Naive thymus-derived CD4-positive, alpha-beta T cell (primary cell): Measurements from ENCODE around the gene SEZ6. TPM values are rescaled to one million over a fixed set of nuclear protein-coding genes. Genes with fewer than 3 reads are reported as not detected.
A peak's percentile ranks its signal among the peaks of the same experiment; 100 is the strongest.

Source experiments
- ATAC-seq: fragments of 150-1000 bp; cut with Tn5 transposase; 2 replicates; pipeline ENCODE4 v1.10.0; 2021; ENCODE audit warnings: mild to moderate bottlenecking, moderate library complexity
- CTCF ChIA-PET: fragments of 350-600 bp; sonication (Branson Sonifier 250); formaldehyde crosslinking; loops from one replicate; lab custom pipeline; 2021; ENCODE audit warnings: antibody characterized with exemption; lab: Charles Lee
- POLR2A ChIA-PET: fragments of 350-600 bp; sonication (Branson Sonifier 250); formaldehyde crosslinking; loops from one replicate; lab custom pipeline; 2021; ENCODE audit warnings: antibody characterized with exemption, inconsistent platforms; lab: Charles Lee
- DNase-seq, 9 donors: peaks; one replicate each; pipeline versions ENCODE4 v3.0.0 to v3.0.0-alpha.2; 2020 to 2022; ENCODE audit warnings: mixed read lengths in 1 of 9
- H3K27ac ChIP-seq: one replicate; pipeline ENCODE4 v1.7.0; 2013; ENCODE audit warnings: mild to moderate bottlenecking, low read depth, low read length, moderate library complexity
- H3K27me3 ChIP-seq, 2 donors: one replicate each; pipeline ENCODE4 v1.7.0; 2013; ENCODE audit warnings: low read length in 2 of 2, mild to moderate bottlenecking in 2 of 2, moderate library complexity in 2 of 2; ENCODE audit not compliant: control insufficient read depth in 2 of 2, insufficient read depth in 2 of 2
- H3K36me3 ChIP-seq, 3 experiments: 1 replicate in 2 of 3; 2 replicates in 1 of 3; pipeline ENCODE4 v1.7.0; 2013; ENCODE audit warnings: low read length in 3 of 3, mild to moderate bottlenecking in 3 of 3, moderate library complexity in 1 of 3; ENCODE audit not compliant: insufficient read depth in 3 of 3, control insufficient read depth in 2 of 3
- H3K4me1 ChIP-seq, 2 donors: one replicate each; pipeline ENCODE4 v1.7.0; 2013; ENCODE audit warnings: low read length in 2 of 2, mild to moderate bottlenecking in 2 of 2, moderate library complexity in 1 of 2; ENCODE audit not compliant: control insufficient read depth in 2 of 2, insufficient read depth in 2 of 2
- H3K4me3 ChIP-seq: 2 replicates; pipeline ENCODE4 v1.7.0; 2013; ENCODE audit warnings: mild to moderate bottlenecking, low read length
- H3K9me3 ChIP-seq, 3 experiments: 1 replicate in 2 of 3; 2 replicates in 1 of 3; pipeline ENCODE4 v1.7.0; 2013; ENCODE audit warnings: low read length in 3 of 3; ENCODE audit not compliant: control insufficient read depth in 2 of 3
- H3K27ac Mint-ChIP-seq, 9 donors: one replicate each; pipeline ENCODE4 v1.8.0; 2020 to 2022; ENCODE audit warnings: mixed read lengths in 9 of 9, mild to moderate bottlenecking in 8 of 9, moderate library complexity in 5 of 9, inconsistent platforms in 2 of 9
- H3K27me3 Mint-ChIP-seq, 5 donors: one replicate each; pipeline ENCODE4 v1.8.0; 2021 to 2022; ENCODE audit warnings: mixed read lengths in 5 of 5, mild to moderate bottlenecking in 1 of 5
- H3K36me3 Mint-ChIP-seq, 5 donors: one replicate each; pipeline ENCODE4 v1.8.0; 2020 to 2022; ENCODE audit warnings: mixed read lengths in 5 of 5, mild to moderate bottlenecking in 3 of 5, inconsistent platforms in 1 of 5
- H3K4me1 Mint-ChIP-seq, 7 donors: one replicate each; pipeline ENCODE4 v1.8.0; 2020 to 2022; ENCODE audit warnings: mixed read lengths in 7 of 7, mild to moderate bottlenecking in 3 of 7, inconsistent platforms in 1 of 7
- H3K4me3 Mint-ChIP-seq, 10 donors: one replicate each; pipeline ENCODE4 v1.8.0; 2020 to 2022; ENCODE audit warnings: mild to moderate bottlenecking in 10 of 10, mixed read lengths in 10 of 10, moderate library complexity in 6 of 10, inconsistent platforms in 2 of 10
- H3K9me3 Mint-ChIP-seq, 11 donors: one replicate each; pipeline ENCODE4 v1.8.0; 2020 to 2022; ENCODE audit warnings: mixed read lengths in 11 of 11, mild to moderate bottlenecking in 4 of 11, inconsistent platforms in 1 of 11, moderate library complexity in 1 of 11
- intact Hi-C, 2 donors: fragments of 100-400 bp; cut with micrococcal nuclease; formaldehyde crosslinking; loops; one replicate each; pipeline ENCODE4 v1.15.1; 2023
- polyA plus RNA-seq, 2 donors: library from polyadenylated mRNA; unstranded; fragments of 300-500 nt; fragmentation: Illumina TruSeq; gene quantifications; one replicate each; pipeline ENCODE4 v1.2.3, GENCODE V29; 2021
- total RNA-seq, 6 experiments: library from RNA in 5 of 6; stranded (reverse) in 5 of 6; gene quantifications; 1 replicate in 5 of 6; 2 replicates in 1 of 6; pipeline ENCODE4 v1.2.3 and lab custom pipeline; 2021 to 2026

SEZ6 gene
- total and polyA plus RNA-seq, 7 experiments from 2014 or later: 0.40 to 2.0 (median 0.64) TPM; not detected in 3

DNA sequence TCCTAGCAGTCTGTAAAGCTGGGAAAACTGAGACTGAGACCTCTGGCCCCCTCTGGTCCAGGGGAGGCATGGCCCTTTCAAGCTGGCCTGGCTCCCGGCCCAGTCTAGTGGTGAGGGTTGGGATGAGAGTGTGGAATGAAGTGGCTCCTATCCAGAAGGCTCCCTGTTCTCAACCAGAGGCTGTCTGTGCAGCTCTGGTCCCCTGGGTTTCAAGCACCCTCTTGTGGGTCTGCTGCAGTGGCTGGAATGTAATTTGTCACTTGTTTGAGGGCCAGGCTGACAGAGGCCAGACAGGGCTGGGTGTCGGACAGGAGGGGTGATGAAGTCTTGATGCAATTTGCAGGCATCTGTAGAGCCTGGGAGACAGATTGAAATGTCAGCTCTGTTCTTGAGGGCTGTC is 32.4 kb downstream of the SEZ6 start:
- Histone ChIP-seq H3K4me1 (no peaks in the 10 kb centered on the region), H3K27ac (no peak overlapping the region), H3K9me3 (no peaks in the 10 kb centered on the region), H3K27me3 (no peaks in the 10 kb centered on the region), H3K36me3 (no peaks in the 10 kb centered on the region), H3K4me3 (no peak overlapping the region)
- H3K4me3 Mint-ChIP-seq: no peak overlapping the region
- no peak for DNase-seq
- H3K9me3 Mint-ChIP-seq: no peaks in the 10 kb centered on the region
- ChIA-PET POLR2A (no interaction called here), CTCF (no interaction called here)
- no peak overlapping the region for H3K27ac Mint-ChIP-seq
- intact Hi-C loops: no loop called here
- H3K27me3 Mint-ChIP-seq: peaks cover 0 to 3% (median 0%) of the 10 kb centered on the region in 5 donors
- no peaks in the 10 kb centered on the region for H3K36me3 Mint-ChIP-seq
- H3K4me1 Mint-ChIP-seq: no peaks in the 10 kb centered on the region
- ATAC-seq: no peak

DNA sequence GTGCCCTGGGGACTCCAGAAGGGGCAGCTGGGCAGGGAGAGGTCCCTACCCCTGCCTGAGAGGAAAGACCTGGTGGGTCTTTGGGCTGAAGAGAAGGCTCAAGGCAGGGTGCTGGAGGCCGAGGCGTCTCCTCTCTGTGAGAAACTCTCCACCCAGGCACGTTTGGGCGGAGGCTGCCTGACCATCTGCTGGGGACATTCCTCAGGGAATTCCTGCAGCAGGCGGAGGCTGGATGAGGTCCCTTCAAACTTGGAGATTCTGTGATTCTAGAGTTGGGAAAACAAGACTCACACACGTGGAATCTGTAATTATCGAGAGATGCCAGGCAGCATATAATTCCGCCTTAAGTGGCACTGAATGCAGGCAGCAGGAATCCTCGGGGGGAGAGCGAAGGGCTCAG is 33.4 kb downstream of the SEZ6 start:
- H3K36me3 Mint-ChIP-seq: no peaks in the 10 kb centered on the region
- no peaks in the 10 kb centered on the region for H3K9me3 Mint-ChIP-seq
- H3K4me3 Mint-ChIP-seq: no peak overlapping the region
- H3K27me3 ChIP-seq: no peaks in the 10 kb centered on the region
- H3K36me3 ChIP-seq: no peaks in the 10 kb centered on the region
- no peak overlapping the region for H3K27ac Mint-ChIP-seq
- intact Hi-C loops: no loop called here
- H3K27ac ChIP-seq: no peak overlapping the region
- POLR2A ChIA-PET: no interaction called here
- H3K27me3 Mint-ChIP-seq: peaks cover 0 to 3% (median 0%) of the 10 kb centered on the region in 5 donors
- H3K4me1 ChIP-seq: no peaks in the 10 kb centered on the region
- H3K4me1 Mint-ChIP-seq: no peaks in the 10 kb centered on the region
- H3K4me3 ChIP-seq: no peak overlapping the region
- CTCF ChIA-PET: no interaction called here
- no peak for ATAC-seq
- DNase-seq: no peak
- H3K9me3 ChIP-seq: no peaks in the 10 kb centered on the region

DNA sequence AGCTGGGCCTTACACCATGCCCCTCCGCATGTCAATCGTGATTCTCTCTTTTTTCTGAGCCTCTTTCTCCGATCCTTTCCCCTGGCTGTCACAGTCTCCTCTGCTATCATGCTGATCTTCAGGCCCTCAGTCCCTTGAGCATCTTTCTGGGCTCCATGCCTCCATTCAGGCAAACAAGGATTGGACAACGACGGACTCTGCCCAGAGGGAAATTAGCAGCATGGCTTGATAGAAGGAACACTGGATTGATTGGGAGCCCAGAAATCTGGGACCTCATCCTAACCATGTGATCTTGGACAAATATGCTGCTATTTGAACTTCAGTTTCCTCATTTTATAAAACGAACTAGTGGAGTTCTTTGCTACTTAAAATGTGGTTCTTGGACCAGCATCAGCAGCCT is 35.0 kb downstream of the SEZ6 start:
- ATAC-seq (no peak), DNase-seq (no peak)
- Histone ChIP-seq H3K4me1 (no peaks in the 10 kb centered on the region), H3K4me3 (no peak overlapping the region), H3K36me3 (no peaks in the 10 kb centered on the region), H3K27me3 (no peaks in the 10 kb centered on the region), H3K27ac (no peak overlapping the region), H3K9me3 (no peaks in the 10 kb centered on the region)
- Mint-ChIP-seq H3K4me1 (peaks cover 0 to 1% (median 0%) of the 10 kb centered on the region in 7 donors), H3K27me3 (peaks cover 0 to 3% (median 0%) of the 10 kb centered on the region in 5 donors), H3K4me3 (no peak overlapping the region), H3K36me3 (no peaks in the 10 kb centered on the region), H3K27ac (no peak overlapping the region), H3K9me3 (no peaks in the 10 kb centered on the region)
- POLR2A ChIA-PET: no interaction called here
- CTCF ChIA-PET: no interaction called here
- intact Hi-C loops: no loop called here

DNA sequence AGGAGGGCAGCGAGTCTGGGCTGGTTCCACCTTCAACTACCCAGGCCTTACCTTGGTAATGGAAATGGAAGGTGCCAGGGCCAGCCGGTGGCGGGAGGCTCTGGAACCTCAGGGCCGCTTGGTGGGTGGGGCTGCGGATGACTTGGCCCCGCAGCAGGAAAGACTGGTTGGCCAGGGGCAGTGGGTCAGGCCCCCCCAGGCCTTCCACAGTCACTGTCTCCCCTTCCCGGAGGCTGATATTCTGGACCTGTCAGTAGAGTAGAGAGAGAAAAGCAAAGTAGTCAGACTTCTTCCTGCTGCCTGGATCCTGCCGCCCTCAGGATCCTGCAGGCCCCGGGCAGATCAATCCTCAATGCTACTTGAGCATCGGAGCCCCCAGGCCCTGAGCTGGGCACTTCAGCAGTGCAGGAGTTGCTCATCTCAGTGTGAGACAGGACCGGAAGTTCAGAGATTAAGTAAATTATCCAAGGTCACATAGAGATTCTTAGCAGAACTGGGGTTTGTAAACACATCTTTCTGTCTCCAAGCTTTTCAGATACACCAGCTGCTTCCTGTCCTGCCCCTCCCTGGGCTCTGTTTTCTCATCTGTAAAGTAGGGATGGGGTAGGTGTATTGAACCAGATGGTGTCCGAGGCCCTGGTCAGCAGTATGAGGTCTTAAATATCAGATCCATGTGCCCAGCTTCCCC is 36.0 kb downstream of the SEZ6 start:
- Histone ChIP-seq H3K4me1 (no peaks in the 10 kb centered on the region), H3K9me3 (no peaks in the 10 kb centered on the region), H3K27ac (no peak overlapping the region), H3K36me3 (no peaks in the 10 kb centered on the region), H3K4me3 (no peak overlapping the region), H3K27me3 (no peaks in the 10 kb centered on the region)
- H3K9me3 Mint-ChIP-seq: no peaks in the 10 kb centered on the region
- intact Hi-C loops: no loop called here
- peak overlapping the region in 2 of 9 donors; percentile 14 to 17 for H3K27ac Mint-ChIP-seq
- DNase-seq: no peak
- no peak for ATAC-seq
- H3K36me3 Mint-ChIP-seq: no peaks in the 10 kb centered on the region
- H3K27me3 Mint-ChIP-seq: peaks cover 0 to 3% (median 0%) of the 10 kb centered on the region in 5 donors
- H3K4me3 Mint-ChIP-seq: no peak overlapping the region
- ChIA-PET POLR2A (no interaction called here), CTCF (interaction anchor here (1.6 to 3.3 kb wide), 2 partner anchors 147 to 150 kb away, joined by 4 to 17 read pairs; no protein-coding TSS in a partner anchor)
- peaks cover 0 to 6% (median 0%) of the 10 kb centered on the region in 7 donors for H3K4me1 Mint-ChIP-seq

GRCh38 chr17:28968914-28969295 is 36.9 kb downstream of the SEZ6 start:
- intact Hi-C loops: no loop called here
- ATAC-seq (no peak), DNase-seq (no peak)
- ChIA-PET CTCF (interaction anchor here (0.6 to 3.3 kb wide), 4 partner anchors 42 to 375 kb away, joined by 3 to 17 read pairs (median 4); no protein-coding TSS in a partner anchor), POLR2A (no interaction called here)
- Histone ChIP-seq H3K4me3 (no peak overlapping the region), H3K9me3 (no peaks in the 10 kb centered on the region), H3K27ac (no peak overlapping the region), H3K36me3 (no peaks in the 10 kb centered on the region), H3K27me3 (no peaks in the 10 kb centered on the region), H3K4me1 (no peaks in the 10 kb centered on the region)
- H3K27ac Mint-ChIP-seq: no peak overlapping the region
- H3K9me3 Mint-ChIP-seq: no peaks in the 10 kb centered on the region
- H3K36me3 Mint-ChIP-seq: no peaks in the 10 kb centered on the region
- no peak overlapping the region for H3K4me3 Mint-ChIP-seq
- peaks cover 0 to 3% (median 0%) of the 10 kb centered on the region in 5 donors for H3K27me3 Mint-ChIP-seq
- peaks cover 0 to 6% (median 0%) of the 10 kb centered on the region in 7 donors for H3K4me1 Mint-ChIP-seq

DNA sequence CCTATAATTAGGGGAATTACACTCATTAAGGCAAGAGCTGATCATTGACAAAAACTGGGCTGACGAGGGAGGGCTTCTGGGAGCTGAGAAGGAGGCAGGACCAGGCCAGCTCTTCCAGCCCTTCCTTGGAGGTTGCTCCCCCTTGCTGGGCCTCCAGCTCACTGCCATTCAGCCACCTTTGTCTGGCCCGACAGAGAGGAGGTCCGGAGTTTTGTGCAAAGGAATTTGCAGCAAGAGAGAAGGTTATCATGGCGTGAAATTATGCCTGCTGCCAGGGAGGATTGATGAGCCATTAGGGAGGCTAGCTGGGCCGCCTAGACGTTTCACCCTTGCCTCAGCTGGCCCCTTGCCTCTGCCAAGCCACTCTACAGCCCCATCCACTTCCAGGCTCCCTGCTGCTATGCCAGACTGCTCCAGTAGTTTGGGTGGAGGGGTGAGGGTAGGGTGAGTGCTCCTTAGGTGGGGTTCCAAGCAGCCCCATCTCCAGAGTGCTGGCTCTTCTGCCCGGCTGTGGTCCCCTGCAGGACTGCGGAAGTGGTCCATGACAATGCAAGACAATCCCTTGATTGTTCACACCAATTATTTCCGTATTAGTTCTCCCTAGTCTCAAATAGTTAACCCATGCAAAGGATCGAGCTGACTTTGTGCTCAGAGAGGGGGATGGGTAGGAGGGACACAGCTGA is 37.5 kb downstream of the SEZ6 start:
- CTCF ChIA-PET: interaction anchor here (0.6 to 3.3 kb wide), 5 partner anchors 42 to 375 kb away, joined by 3 to 17 read pairs (median 3); no protein-coding TSS in a partner anchor
- ATAC-seq (no peak), DNase-seq (no peak)
- no peaks in the 10 kb centered on the region for H3K9me3 ChIP-seq
- intact Hi-C loops: no loop called here
- H3K27me3 ChIP-seq: no peaks in the 10 kb centered on the region
- Mint-ChIP-seq H3K27ac (peak overlapping the region in 1 of 9 donors; percentile 85), H3K27me3 (peaks cover 0 to 7% (median 4%) of the 10 kb centered on the region in 5 donors), H3K4me3 (no peak overlapping the region), H3K4me1 (peaks cover 0 to 6% (median 0%) of the 10 kb centered on the region in 7 donors), H3K36me3 (no peaks in the 10 kb centered on the region), H3K9me3 (no peaks in the 10 kb centered on the region)
- no peak overlapping the region for H3K4me3 ChIP-seq
- H3K4me1 ChIP-seq: no peaks in the 10 kb centered on the region
- no peak overlapping the region for H3K27ac ChIP-seq
- POLR2A ChIA-PET: interaction anchor here (0.8 kb wide), 1 partner anchor 133 kb away, joined by 3 read pairs; no protein-coding TSS in a partner anchor
- H3K36me3 ChIP-seq: no peaks in the 10 kb centered on the region
